Measurements from ENCODE around the gene WASHC2C.
"Not testable (repeated sequence)": the region's sequence is repeated elsewhere in the genome, so short reads cannot be mapped to it uniquely, and the experiment has no call there.

WASHC2C gene

GRCh38 chr10:45761622-45762021 lies 34.6 kb downstream of the WASHC2C start:
- DNase-seq (ENCODE audit: low read depth): not testable (repeated sequence)

- DNase-seq (ENCODE audit: low read depth): not testable (repeated sequence)
Observed at GRCh38 chr10:45763037-45763436, 36.0 kb downstream of the WASHC2C start.

DNA sequence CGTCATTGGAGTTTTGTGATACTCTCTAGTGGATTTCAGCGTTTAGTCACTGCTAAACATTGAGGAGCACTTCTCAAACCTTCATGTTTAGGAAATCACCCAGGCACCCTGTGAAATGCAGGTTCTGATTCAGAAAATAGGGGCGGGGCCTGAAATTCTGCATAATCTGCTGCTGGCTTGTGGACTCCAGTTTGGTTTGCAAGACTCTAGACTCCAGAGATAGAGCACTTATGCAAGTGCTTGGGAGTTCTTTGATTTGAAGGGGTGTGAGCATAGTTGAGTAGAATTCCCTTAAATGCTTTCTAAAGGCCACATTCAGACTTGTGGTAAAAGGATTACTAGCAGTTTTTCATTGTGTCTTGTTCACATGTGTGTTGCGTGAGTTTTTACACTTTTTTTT lies 41.3 kb downstream of the WASHC2C start:
- DNase-seq (ENCODE audit: low read depth): not testable (repeated sequence)

GRCh38 chr10:45771757-45772461 lies 44.8 kb downstream of the WASHC2C start:
- not testable (repeated sequence) for DNase-seq (ENCODE audit: low read depth)

DNA sequence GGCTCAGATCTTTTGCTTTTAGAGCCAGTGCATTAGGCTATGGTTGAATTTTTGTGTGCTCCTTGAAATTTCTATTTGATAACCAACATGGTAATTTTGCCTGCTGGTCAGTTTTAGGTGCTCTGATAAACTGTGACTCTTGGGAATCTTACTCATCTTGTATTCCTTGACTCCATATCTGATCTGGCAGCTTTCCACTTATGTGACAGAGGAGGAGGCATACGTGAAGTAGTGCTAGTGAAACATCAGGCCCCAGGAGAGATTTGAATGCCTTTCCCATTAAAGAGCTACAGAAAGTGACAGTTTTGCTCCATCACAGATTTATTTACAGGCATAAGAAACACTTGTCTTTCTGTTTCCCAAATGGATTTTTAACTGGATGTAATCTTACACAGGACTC lies 59.2 kb downstream of the WASHC2C start:
- not testable (repeated sequence) for DNase-seq (ENCODE audit: low read depth)

GRCh38 chr10:45787212-45787741 lies 60.2 kb downstream of the WASHC2C start:
- not testable (repeated sequence) for DNase-seq (ENCODE audit: low read depth)

- not testable (repeated sequence) for DNase-seq (ENCODE audit: low read depth)
Observed at GRCh38 chr10:45789991-45790390, 62.9 kb downstream of the WASHC2C start.

DNA sequence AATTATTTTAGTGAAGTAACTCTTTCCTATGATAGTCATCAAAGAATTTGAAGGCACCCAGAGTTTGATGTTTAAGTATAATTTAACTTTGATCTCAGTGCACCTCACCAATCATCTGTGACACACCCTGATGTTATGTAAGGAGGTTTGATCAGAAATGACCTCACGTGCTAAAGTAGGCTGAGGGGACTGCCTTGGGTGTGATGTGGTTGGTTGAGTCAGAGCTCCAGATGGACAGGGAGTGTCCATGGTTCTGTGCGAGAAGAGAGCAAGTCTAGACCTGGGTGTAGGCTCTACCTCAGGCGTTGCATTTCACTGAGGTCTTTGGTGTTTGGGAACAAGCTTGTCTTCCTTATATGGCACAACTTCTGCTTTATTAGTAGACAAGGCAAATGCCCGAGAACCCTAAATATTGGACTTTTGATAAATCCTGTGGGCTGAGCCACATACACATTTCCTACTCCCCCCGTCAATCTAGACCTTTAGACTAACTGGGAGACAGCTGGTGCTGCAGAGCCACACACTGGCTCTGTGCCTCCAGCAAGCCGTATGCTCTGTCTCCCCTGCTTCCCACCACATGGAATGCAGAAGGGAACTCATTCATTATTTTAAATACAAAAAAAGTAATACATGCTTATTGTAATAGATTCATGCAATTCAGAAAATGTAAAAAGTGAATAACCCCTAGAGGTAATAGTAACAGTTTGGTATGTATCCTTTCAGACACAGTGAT lies 63.8 kb downstream of the WASHC2C start:
- not testable (repeated sequence) for DNase-seq (ENCODE audit: low read depth)

DNA sequence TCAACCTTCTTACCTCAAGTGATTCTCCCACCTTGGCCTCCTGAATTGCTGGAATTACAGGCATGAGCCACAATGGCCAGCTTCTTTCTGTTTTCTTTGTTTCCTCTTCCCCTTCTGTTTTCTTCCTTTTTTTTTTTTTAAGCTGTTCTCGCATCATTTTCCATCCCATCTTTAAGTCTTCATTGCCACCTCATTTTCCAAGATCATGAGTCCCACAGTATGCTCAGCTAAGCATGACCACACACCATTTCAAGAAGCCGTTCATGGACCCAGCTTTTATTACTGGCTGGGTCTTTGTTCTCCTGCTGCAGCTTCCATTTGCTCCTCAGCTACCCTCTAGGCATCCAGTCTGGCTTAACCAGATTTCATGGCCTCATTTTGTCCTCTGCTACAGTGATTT lies 67.7 kb downstream of the WASHC2C start:
- DNase-seq (ENCODE audit: low read depth): not testable (repeated sequence)

GRCh38 chr10:45803060-45804010 lies 76.3 kb downstream of the WASHC2C start:
- DNase-seq (ENCODE audit: low read depth): not testable (repeated sequence)

- DNase-seq (ENCODE audit: low read depth): not testable (repeated sequence)
Observed at GRCh38 chr10:45804996-45805395, 77.9 kb downstream of the WASHC2C start.

GRCh38 chr10:45809837-45810236 lies 82.8 kb downstream of the WASHC2C start:
- DNase-seq (ENCODE audit: low read depth): no peak

- no peak for DNase-seq (ENCODE audit: low read depth)
Observed at GRCh38 chr10:45811075-45811474, 84.0 kb downstream of the WASHC2C start.

GRCh38 chr10:45812959-45813358 lies 85.9 kb downstream of the WASHC2C start:
- DNase-seq (ENCODE audit: low read depth): not testable (repeated sequence)

DNA sequence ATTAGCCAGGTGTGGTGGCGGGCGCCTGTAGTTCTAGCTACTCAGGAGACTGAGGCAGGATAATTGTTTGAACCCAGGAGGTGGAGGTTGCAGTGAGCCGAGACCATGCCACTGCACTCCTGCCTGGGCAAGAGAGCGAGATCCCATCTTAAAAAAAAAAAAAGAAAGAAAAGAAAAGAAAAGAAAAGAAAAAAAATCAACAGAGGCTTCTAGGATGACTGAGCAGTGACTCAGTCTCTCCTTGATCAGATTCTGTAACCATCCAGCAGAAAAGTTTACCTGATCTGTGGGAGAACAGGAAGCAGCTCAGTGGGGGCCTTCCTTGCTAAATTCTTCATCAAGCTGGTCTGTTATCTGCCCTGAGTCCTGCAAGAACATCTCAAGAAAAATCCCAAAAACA lies 87.1 kb downstream of the WASHC2C start:
- not testable (repeated sequence) for DNase-seq (ENCODE audit: low read depth)

GRCh38 chr10:45817130-45817859 lies 90.2 kb downstream of the WASHC2C start:
- DNase-seq (ENCODE audit: low read depth): no peak

DNA sequence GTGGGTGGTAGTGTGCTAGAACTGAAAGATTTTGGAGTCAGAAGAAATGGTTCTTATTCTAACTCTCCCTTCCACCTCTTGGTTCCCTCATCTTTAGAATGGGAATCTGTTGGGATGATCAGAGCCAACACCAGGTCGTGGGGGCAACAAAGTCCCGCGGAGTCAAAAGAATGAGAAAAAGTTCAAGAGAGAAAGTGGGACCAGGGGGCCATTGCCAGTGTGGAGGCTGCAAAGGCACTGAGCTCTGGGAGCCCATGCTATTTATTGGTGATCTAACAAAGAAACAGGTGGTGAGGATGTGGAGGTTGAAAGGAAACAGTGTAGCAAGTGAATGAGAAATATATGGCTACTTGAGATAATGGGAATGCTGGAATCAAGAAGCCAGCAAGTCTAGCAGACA lies 90.8 kb downstream of the WASHC2C start:
- DNase-seq (ENCODE audit: low read depth): no peak

GRCh38 chr10:45819552-45819951 lies 92.5 kb downstream of the WASHC2C start:
- DNase-seq (ENCODE audit: low read depth): no peak

GRCh38 chr10:45820107-45820830 lies 93.2 kb downstream of the WASHC2C start:
- DNase-seq (ENCODE audit: low read depth): not testable (repeated sequence)

GRCh38 chr10:45822918-45823317 lies 95.9 kb downstream of the WASHC2C start:
- not testable (repeated sequence) for DNase-seq (ENCODE audit: low read depth)
